SU-DHL-6 (cell line): Measurements from ENCODE around the gene CYSTM1.

ENCODE experiments used
- H2AFZ ChIP-seq: fragments of 200-600 bp; sonication (generic); 2 replicates; pipeline ENCODE4 v1.6.1; 2014; ENCODE audit warnings: low read depth, mild to moderate bottlenecking, moderate library complexity, mixed read lengths, antibody characterized with exemption, low read length; ENCODE audit not compliant: severe bottlenecking
- H3F3A ChIP-seq: fragments of 200-600 bp; shearing (Covaris generic); 2 replicates; pipeline ENCODE4 v1.6.0; 2016; ENCODE audit warnings: antibody characterized with exemption, mild to moderate bottlenecking; ENCODE audit not compliant: insufficient read depth
- H3K27ac ChIP-seq: fragments of 200-600 bp; sonication (generic); 2 replicates; pipeline ENCODE4 v1.5.1; 2016; ENCODE audit warnings: low read depth, mild to moderate bottlenecking, low read length, moderate library complexity, mixed read lengths
- H3K27me3 ChIP-seq: fragments of 200-600 bp; sonication (generic), shearing (Covaris generic); 2 replicates; pipeline ENCODE4 v1.6.0; 2014; ENCODE audit warnings: mild to moderate bottlenecking, low read length
- H3K36me3 ChIP-seq: fragments of 200-600 bp; sonication (generic); 2 replicates; pipeline ENCODE4 v1.6.1; 2014; ENCODE audit warnings: mild to moderate bottlenecking, low read length, mixed read lengths
- H3K4me2 ChIP-seq: fragments of 300-600, 200-600 bp; shearing (Covaris generic), sonication (generic); 2 replicates; pipeline ENCODE4 v1.6.0; 2014; ENCODE audit warnings: low read length, low read depth, mild to moderate bottlenecking; ENCODE audit not compliant: poor library complexity, severe bottlenecking
- H3K4me3 ChIP-seq: fragments of 200-600 bp; sonication (generic); 2 replicates; pipeline ENCODE4 v1.5.1; 2014; ENCODE audit warnings: antibody characterized with exemption, low read length, mild to moderate bottlenecking, mixed read lengths; ENCODE audit not compliant: insufficient read depth, poor library complexity, severe bottlenecking
- H3K79me2 ChIP-seq: fragments of 200-600 bp; sonication (generic); 2 replicates; pipeline ENCODE4 v1.6.1; 2014; ENCODE audit warnings: mild to moderate bottlenecking, low read length, moderate library complexity; ENCODE audit not compliant: insufficient read depth
- H3K9ac ChIP-seq: fragments of 200-600 bp; sonication (generic); 2 replicates; pipeline ENCODE4 v1.7.0; 2014; ENCODE audit warnings: mild to moderate bottlenecking, low read length
- H3K9me2 ChIP-seq: fragments of 200-600 bp; sonication (generic); replicated peaks from 2 replicates; pipeline ENCODE4 v1.6.1; 2014; ENCODE audit warnings: low read length; ENCODE audit not compliant: insufficient read depth
- H3K9me3 ChIP-seq: fragments of 200-600 bp; sonication (generic); 2 replicates; pipeline ENCODE4 v1.6.1; 2014; ENCODE audit warnings: low read length, mixed read lengths; ENCODE audit not compliant: insufficient read depth
- H4K20me1 ChIP-seq: fragments of 200-600 bp; sonication (generic); 2 replicates; pipeline ENCODE4 v1.6.1; 2014; ENCODE audit warnings: low read depth, mild to moderate bottlenecking, antibody characterized with exemption, low read length, moderate library complexity, mixed read lengths
- EZH2phosphoT487 ChIP-seq: fragments of 200-600 bp; sonication (generic), shearing (Covaris generic); conservative IDR thresholded peaks from 2 replicates; pipeline ENCODE4 v1.6.1; 2018; ENCODE audit warnings: mild to moderate bottlenecking, antibody characterized with exemption, low read length, moderate library complexity, mixed read lengths
- TF ChIP-seq, protein P1 (sequence below): fragments of 200-600 bp; sonication (generic); IDR thresholded peaks from one replicate; pipeline ENCODE4 v1.5.1; 2017; ENCODE audit warnings: antibody characterized with exemption, mild to moderate bottlenecking, low read length, moderate library complexity; ENCODE audit not compliant: insufficient read depth, poor library complexity, severe bottlenecking

Gene CYSTM1

DNA sequence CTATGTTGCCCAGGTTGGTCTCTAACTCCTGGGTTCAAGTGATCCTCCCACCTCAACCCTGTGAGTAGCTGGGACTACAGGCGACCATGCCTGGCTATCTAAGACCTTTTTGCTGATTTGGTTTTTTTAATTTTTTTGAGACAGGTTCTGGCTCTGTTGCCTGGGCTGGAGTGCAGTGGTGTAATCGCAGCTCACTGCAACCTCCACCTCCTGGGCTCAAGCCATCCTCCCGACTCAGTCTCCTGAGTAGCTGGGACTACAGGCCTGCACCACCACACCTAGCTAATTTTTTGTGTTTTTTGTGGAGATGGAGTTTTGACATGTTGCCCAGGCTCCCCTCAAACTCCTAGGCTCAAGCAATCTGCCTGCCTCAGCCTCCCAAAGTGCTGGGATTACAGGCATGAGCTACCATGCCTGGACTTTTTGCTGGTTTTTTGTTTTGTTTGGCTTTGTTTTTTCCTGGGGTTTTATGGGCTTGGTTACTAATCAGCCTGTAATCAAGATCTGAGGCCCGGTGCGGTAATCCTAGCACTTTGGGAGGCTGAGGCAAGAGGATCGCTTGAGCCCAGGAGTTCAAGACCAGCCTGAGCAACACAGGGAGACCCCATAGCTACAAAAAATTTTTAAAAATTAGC lies 3.6 kb downstream of the CYSTM1 start:
- H3K9me3 ChIP-seq = no peaks in the 10 kb centered on the region
- no peak overlapping the region for H3K9ac ChIP-seq
- H3K4me3 ChIP-seq = no peak overlapping the region
- H3K27me3 ChIP-seq = no peaks in the 10 kb centered on the region
- no peaks in the 10 kb centered on the region for H3K79me2 ChIP-seq
- H2AFZ ChIP-seq = no peak overlapping the region
- H4K20me1 ChIP-seq = no peaks in the 10 kb centered on the region
- TF ChIP-seq, protein P1, sequence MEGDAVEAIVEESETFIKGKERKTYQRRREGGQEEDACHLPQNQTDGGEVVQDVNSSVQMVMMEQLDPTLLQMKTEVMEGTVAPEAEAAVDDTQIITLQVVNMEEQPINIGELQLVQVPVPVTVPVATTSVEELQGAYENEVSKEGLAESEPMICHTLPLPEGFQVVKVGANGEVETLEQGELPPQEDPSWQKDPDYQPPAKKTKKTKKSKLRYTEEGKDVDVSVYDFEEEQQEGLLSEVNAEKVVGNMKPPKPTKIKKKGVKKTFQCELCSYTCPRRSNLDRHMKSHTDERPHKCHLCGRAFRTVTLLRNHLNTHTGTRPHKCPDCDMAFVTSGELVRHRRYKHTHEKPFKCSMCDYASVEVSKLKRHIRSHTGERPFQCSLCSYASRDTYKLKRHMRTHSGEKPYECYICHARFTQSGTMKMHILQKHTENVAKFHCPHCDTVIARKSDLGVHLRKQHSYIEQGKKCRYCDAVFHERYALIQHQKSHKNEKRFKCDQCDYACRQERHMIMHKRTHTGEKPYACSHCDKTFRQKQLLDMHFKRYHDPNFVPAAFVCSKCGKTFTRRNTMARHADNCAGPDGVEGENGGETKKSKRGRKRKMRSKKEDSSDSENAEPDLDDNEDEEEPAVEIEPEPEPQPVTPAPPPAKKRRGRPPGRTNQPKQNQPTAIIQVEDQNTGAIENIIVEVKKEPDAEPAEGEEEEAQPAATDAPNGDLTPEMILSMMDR = no peak
- no peak for TF ChIP-seq EZH2phosphoT487
- H3F3A ChIP-seq = 0 out of 2 replicates have a peak, but pooled peaks cover 3% of the 10 kb centered on the region
- H3K27ac ChIP-seq = no peak overlapping the region
- H3K4me2 ChIP-seq = no peak overlapping the region
- no peaks in the 10 kb centered on the region for H3K36me3 ChIP-seq
- no peaks in the 10 kb centered on the region for H3K9me2 ChIP-seq

- no peaks in the 10 kb centered on the region for H3K9me2 ChIP-seq
- no peaks in the 10 kb centered on the region for H4K20me1 ChIP-seq
- H2AFZ ChIP-seq = no peak overlapping the region
- no peaks in the 10 kb centered on the region for H3F3A ChIP-seq
- H3K36me3 ChIP-seq = no peaks in the 10 kb centered on the region
- no peak overlapping the region for H3K4me2 ChIP-seq
- H3K9me3 ChIP-seq = no peaks in the 10 kb centered on the region
- H3K9ac ChIP-seq = no peak overlapping the region
- no peaks in the 10 kb centered on the region for H3K79me2 ChIP-seq
- TF ChIP-seq, protein P1 = no peak
- TF ChIP-seq EZH2phosphoT487 = no peak
- H3K27ac ChIP-seq = no peak overlapping the region
- no peaks in the 10 kb centered on the region for H3K27me3 ChIP-seq
- no peak overlapping the region for H3K4me3 ChIP-seq
Measured at GRCh38 chr5:140181002-140181483, 6.1 kb downstream of the CYSTM1 start.

DNA sequence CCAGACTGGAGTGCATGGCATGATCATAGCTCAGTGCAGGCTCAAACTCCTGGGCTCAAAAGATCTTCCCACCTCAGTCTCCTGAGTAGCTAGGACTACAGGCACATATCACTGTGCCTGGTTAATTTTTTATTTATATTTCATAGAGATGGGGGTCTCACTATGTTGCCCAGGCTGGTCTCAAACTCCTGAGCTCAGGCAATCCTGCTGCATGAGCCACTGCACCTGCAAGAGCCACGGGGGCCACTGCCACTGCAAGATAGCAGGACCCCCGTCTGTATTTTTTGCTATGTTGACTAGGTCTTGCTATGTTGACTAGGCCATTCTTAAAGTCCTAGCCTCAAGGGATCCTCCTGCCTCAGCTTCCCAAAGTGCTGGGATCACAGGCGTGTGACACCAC lies 6.5 kb downstream of the CYSTM1 start:
- no peaks in the 10 kb centered on the region for H3K36me3 ChIP-seq
- no peaks in the 10 kb centered on the region for H3F3A ChIP-seq
- no peaks in the 10 kb centered on the region for H3K9me3 ChIP-seq
- TF ChIP-seq, protein P1 = no peak
- no peak for TF ChIP-seq EZH2phosphoT487
- no peak overlapping the region for H3K4me3 ChIP-seq
- no peaks in the 10 kb centered on the region for H3K9me2 ChIP-seq
- no peak overlapping the region for H2AFZ ChIP-seq
- H3K79me2 ChIP-seq = no peaks in the 10 kb centered on the region
- H3K4me2 ChIP-seq = no peak overlapping the region
- H3K27ac ChIP-seq = no peak overlapping the region
- no peaks in the 10 kb centered on the region for H4K20me1 ChIP-seq
- no peaks in the 10 kb centered on the region for H3K27me3 ChIP-seq
- no peak overlapping the region for H3K9ac ChIP-seq
